HG02840 (cell line): Measurements from ENCODE around the gene C22orf15.

ENCODE experiments used
- ATAC-seq: cut with Tn5 transposase; IDR thresholded peaks from one replicate; pipeline ENCODE4 v1.9.1; 2021; ENCODE audit warnings: mild to moderate bottlenecking, moderate library complexity, moderate number of reproducible peaks; ENCODE audit not compliant: unreplicated experiment, low FRiP score

The C22orf15 gene

GRCh38 chr22:23750367-23750713 lies 12.4 kb upstream of the C22orf15 start:
- ATAC-seq, result no peak

- ATAC-seq, result peak; percentile 53
Observed at GRCh38 chr22:23750714-23751440, 11.9 kb upstream of the C22orf15 start, which contains the start of gene ZNF70. ZNF70 (minus strand) TSS chr22:23751112; CDS start chr22:23745140, 5,972 bp downstream.

GRCh38 chr22:23751441-23751996 lies 11.3 kb upstream of the C22orf15 start:
- ATAC-seq, result peak; percentile 10

GRCh38 chr22:23752090-23752691 lies 10.6 kb upstream of the C22orf15 start:
- no peak for ATAC-seq

- ATAC-seq, result no peak
Observed at GRCh38 chr22:23752750-23753149, 10.0 kb upstream of the C22orf15 start.

GRCh38 chr22:23753385-23753784 lies 9.4 kb upstream of the C22orf15 start:
- ATAC-seq, result no peak

- ATAC-seq, result no peak
Observed at GRCh38 chr22:23754220-23754919, 8.4 kb upstream of the C22orf15 start, which contains the start of gene VPREB3. VPREB3 (minus strand) TSS chr22:23754425; CDS start chr22:23754363, 62 bp downstream.

GRCh38 chr22:23754980-23755636 lies 7.7 kb upstream of the C22orf15 start:
- ATAC-seq, result no peak

GRCh38 chr22:23755711-23756110 lies 7.1 kb upstream of the C22orf15 start:
- ATAC-seq, result no peak

- ATAC-seq, result no peak
Observed at GRCh38 chr22:23756891-23757290, 5.9 kb upstream of the C22orf15 start.

- no peak for ATAC-seq
Observed at GRCh38 chr22:23759566-23759965, 3.2 kb upstream of the C22orf15 start.

- no peak for ATAC-seq
Observed at GRCh38 chr22:23760056-23760455, 2.7 kb upstream of the C22orf15 start.

GRCh38 chr22:23763579-23763945 lies 772 bp downstream of the C22orf15 start:
- ATAC-seq, result no peak

GRCh38 chr22:23763954-23764353 lies 1.2 kb downstream of the C22orf15 start:
- no peak for ATAC-seq

GRCh38 chr22:23764899-23765881 lies 2.4 kb downstream of the C22orf15 start:
- no peak for ATAC-seq

GRCh38 chr22:23767303-23767672 lies 4.5 kb downstream of the C22orf15 start:
- no peak for ATAC-seq

GRCh38 chr22:23767673-23768548 lies 5.1 kb downstream of the C22orf15 start, which contains the start of gene CHCHD10:
CHCHD10 (minus strand) TSS chr22:23767972; CDS start chr22:23767874, 98 bp downstream.
- ATAC-seq, result peak; percentile 47

- no peak for ATAC-seq
Observed at GRCh38 chr22:23769321-23769965, 6.7 kb downstream of the C22orf15 start.
